ENCODE data around the gene SLC30A1. TPM values are rescaled to one million over a fixed set of nuclear protein-coding genes. Genes with fewer than 3 reads are reported as not detected.

Gene SLC30A1
- total and polyA plus RNA-seq, 2 of the 13 experiments (the other 11 are each of a cell fraction or from before 2014, with no cell fraction given) = 5.9 to 24.4 TPM

GRCh38 chr1:211579440-211580302 is 710 bp upstream of the SLC30A1 start (continued):
- TF ChIP-seq, protein P1, sequence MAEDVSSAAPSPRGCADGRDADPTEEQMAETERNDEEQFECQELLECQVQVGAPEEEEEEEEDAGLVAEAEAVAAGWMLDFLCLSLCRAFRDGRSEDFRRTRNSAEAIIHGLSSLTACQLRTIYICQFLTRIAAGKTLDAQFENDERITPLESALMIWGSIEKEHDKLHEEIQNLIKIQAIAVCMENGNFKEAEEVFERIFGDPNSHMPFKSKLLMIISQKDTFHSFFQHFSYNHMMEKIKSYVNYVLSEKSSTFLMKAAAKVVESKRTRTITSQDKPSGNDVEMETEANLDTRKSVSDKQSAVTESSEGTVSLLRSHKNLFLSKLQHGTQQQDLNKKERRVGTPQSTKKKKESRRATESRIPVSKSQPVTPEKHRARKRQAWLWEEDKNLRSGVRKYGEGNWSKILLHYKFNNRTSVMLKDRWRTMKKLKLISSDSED (CRISPR knock-in tag; IDR thresholded peaks at IDR 0.05) = no peak
- TF ChIP-seq ZNF160 (CRISPR knock-in tag; IDR thresholded peaks at IDR 0.05) (no peak), MAF1 (CRISPR knock-in tag; IDR thresholded peaks at IDR 0.05; ENCODE audit: borderline replicate concordance) (no peak), ATF7-NPFF (CRISPR knock-in tag; IDR thresholded peaks at IDR 0.05; ENCODE audit: low read depth) (peak; percentile 36; the same call in 1 of the 2 replicates), GFI1 (CRISPR knock-in tag; IDR thresholded peaks at IDR 0.05; ENCODE audit: borderline replicate concordance) (no peak), ZNF274 (CRISPR knock-in tag; IDR thresholded peaks at IDR 0.05) (no peak), KAT7 (CRISPR knock-in tag; IDR thresholded peaks at IDR 0.05; ENCODE audit: borderline replicate concordance) (peak; percentile 69), HNF4A (CRISPR knock-in tag; IDR thresholded peaks at IDR 0.05) (peak; percentile 67), ZNF720 (CRISPR knock-in tag; IDR thresholded peaks at IDR 0.05) (no peak), ZNF761 (CRISPR knock-in tag; conservative IDR thresholded peaks at IDR 0.05) (no peak), HOXA9 (CRISPR knock-in tag; IDR thresholded peaks at IDR 0.05; ENCODE audit: borderline replicate concordance) (no peak), ZNF350 (CRISPR knock-in tag; IDR thresholded peaks at IDR 0.05; ENCODE audit: borderline replicate concordance, low read depth) (peak; percentile 43; the same call in 1 of the 2 replicates), ZNF276 (CRISPR knock-in tag; IDR thresholded peaks at IDR 0.05; ENCODE audit: low read depth) (no peak), NCOR1 (IDR thresholded peaks at IDR 0.05; ENCODE audit: borderline replicate concordance, low read length) (peak; percentile 88; the same call in 1 of the 2 replicates), MTF2 (CRISPR knock-in tag; IDR thresholded peaks at IDR 0.05; ENCODE audit: borderline replicate concordance) (no peak), ZNF800 (CRISPR knock-in tag; IDR thresholded peaks at IDR 0.05) (0 out of 2 replicates have a peak, but pooled peaks have one; percentile 29), SOX5 (CRISPR knock-in tag; IDR thresholded peaks at IDR 0.05; ENCODE audit: borderline replicate concordance) (peak; percentile 28; the same call in 1 of the 2 replicates), ZZZ3 (CRISPR knock-in tag; IDR thresholded peaks at IDR 0.05; ENCODE audit: borderline replicate concordance) (no peak), ZNF615 (CRISPR knock-in tag; IDR thresholded peaks at IDR 0.05; ENCODE audit: borderline replicate concordance) (no peak), RXRA (CRISPR knock-in tag; IDR thresholded peaks at IDR 0.05) (peak; percentile 95)
- TF ChIP-seq, protein P2, sequence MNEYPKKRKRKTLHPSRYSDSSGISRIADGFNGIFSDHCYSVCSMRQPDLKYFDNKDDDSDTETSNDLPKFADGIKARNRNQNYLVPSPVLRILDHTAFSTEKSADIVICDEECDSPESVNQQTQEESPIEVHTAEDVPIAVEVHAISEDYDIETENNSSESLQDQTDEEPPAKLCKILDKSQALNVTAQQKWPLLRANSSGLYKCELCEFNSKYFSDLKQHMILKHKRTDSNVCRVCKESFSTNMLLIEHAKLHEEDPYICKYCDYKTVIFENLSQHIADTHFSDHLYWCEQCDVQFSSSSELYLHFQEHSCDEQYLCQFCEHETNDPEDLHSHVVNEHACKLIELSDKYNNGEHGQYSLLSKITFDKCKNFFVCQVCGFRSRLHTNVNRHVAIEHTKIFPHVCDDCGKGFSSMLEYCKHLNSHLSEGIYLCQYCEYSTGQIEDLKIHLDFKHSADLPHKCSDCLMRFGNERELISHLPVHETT (CRISPR knock-in tag; conservative IDR thresholded peaks at IDR 0.05) = peak; percentile 31; the same call in 1 of the 2 replicates
- TF ChIP-seq, protein P3, sequence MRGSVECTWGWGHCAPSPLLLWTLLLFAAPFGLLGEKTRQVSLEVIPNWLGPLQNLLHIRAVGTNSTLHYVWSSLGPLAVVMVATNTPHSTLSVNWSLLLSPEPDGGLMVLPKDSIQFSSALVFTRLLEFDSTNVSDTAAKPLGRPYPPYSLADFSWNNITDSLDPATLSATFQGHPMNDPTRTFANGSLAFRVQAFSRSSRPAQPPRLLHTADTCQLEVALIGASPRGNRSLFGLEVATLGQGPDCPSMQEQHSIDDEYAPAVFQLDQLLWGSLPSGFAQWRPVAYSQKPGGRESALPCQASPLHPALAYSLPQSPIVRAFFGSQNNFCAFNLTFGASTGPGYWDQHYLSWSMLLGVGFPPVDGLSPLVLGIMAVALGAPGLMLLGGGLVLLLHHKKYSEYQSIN (CRISPR knock-in tag; IDR thresholded peaks at IDR 0.05; ENCODE audit: borderline replicate concordance) = no peak

Data from HepG2 (cell line).